NCI-H526 (cell line): Measurements from ENCODE around the gene FCN1.
A peak's percentile ranks its signal among the peaks of the same experiment; 100 is the strongest.

Experiments used
- DNase-seq, 2 experiments: peaks; one replicate each; lab custom pipeline; 2025; lab: John Stamatoyannopoulos, UW

FCN1 gene

DNA sequence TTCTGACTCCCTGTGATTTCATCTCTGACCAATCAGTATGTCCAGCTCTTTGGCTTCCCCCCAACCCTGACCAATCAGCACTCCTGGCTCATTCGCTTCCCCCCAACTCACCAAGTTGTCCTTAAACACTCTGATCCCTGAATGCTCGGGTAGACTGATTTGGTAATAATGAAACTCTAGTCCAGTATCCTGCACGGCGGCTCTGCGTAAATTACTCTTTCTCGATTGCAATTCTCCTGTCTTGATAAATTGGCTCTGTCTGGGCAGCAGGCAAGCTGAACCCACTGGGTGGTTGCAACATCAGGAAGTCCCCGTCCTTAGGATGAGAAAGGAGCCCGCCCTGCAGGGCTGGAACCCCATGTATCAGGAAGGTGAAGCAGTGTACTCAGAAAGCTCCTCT is 26.7 kb downstream of the FCN1 start:
- no peak for DNase-seq

DNA sequence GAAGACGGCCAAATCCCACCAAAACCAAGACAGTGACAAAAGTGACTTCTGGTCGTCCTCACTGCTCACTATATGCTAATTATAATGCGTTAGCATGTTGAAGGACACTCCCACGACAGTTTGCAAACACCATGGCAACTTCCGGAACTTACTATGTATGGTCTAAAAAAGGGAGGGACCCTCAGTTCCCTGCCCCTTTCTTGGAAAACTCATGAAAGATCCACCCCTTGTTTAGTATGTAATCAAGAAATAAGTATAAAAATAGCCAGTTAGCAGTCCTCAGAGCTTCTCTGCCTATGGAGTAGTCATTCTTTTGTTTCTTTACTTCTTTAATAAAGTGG is 27.6 kb downstream of the FCN1 start:
- DNase-seq = no peak

GRCh38 chr9:134889386-134890154 is 28.1 kb downstream of the FCN1 start:
- peak in 1 of 2 experiments; percentile 40 for DNase-seq

DNA sequence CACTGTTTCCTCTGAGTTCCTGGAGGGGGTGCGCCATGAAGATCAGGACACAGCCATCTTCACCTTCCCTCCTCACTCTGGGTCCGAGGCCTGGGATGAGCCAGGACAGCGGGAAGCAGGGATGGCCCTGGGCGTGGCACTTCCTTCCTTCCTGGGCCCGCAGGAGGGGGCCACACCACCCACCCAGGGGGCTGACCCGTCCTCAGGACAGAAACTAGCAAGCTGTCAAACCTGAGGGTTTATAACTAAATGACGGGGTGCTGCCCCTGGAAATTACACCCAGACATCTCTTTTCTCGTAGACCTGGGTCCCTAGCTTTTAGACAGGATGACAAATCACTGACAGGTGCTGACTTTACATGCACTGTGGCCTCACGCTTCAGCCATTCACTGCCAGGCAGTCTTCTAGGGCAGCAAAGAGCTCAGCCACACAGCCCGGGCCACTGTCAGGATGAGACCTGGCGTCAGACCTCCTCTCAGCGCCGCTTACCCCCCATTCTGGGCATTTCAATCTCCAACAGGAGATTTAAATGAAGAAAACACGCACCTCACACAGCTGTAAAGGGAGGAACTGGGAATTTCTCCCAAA is 29.0 kb downstream of the FCN1 start:
- no peak for DNase-seq

GRCh38 chr9:134887686-134888602 is 29.8 kb downstream of the FCN1 start:
- no peak for DNase-seq

DNA sequence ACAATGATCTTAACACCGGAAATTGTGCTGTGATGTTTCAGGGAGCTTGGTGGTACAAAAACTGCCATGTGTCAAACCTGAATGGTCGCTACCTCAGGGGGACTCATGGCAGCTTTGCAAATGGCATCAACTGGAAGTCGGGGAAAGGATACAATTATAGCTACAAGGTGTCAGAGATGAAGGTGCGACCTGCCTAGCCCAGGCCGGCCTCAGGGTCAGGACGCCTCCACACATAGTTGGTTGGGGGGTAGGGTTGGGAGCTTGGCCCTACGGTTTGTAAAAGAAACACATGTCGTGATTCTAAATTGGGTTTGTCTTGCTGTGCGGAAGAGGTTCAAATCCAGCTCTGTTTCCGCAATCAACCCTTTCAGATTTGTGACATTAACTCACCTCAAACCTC is 30.5 kb downstream of the FCN1 start:
- DNase-seq = no peak

GRCh38 chr9:134886413-134886913 is 31.2 kb downstream of the FCN1 start:
- no peak for DNase-seq

GRCh38 chr9:134885679-134886412 is 31.9 kb downstream of the FCN1 start:
- DNase-seq = no peak

DNA sequence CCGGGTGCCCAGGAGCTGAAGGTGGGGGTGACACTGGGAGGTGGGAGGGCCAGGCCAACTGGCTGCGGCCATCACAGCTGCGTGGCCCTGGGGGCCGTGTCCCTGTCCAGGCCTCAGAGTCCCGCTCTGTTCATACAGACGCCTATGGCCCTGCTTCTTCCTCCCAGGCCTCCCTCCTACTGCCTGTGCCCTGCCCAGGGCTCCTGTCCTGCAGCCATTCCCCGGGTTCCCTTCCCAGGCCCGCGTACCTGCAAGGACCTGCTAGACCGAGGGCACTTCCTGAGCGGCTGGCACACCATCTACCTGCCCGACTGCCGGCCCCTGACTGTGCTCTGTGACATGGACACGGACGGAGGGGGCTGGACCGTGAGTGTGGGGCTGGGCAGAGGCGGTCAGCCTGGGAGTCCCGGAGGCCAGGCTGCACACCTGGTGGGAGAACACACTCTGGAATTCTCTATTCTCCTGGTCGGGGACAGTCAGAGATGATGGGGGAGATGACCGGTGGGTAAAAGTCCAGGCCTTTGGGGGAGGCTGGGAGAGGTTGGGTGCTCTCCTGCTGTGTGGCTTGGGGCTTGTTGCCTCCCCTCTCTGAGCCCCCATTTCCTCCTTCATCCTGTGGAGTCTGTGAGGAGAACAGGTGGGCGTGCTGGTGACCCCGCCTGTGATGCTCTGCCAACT is 32.6 kb downstream of the FCN1 start:
- no peak for DNase-seq

DNA sequence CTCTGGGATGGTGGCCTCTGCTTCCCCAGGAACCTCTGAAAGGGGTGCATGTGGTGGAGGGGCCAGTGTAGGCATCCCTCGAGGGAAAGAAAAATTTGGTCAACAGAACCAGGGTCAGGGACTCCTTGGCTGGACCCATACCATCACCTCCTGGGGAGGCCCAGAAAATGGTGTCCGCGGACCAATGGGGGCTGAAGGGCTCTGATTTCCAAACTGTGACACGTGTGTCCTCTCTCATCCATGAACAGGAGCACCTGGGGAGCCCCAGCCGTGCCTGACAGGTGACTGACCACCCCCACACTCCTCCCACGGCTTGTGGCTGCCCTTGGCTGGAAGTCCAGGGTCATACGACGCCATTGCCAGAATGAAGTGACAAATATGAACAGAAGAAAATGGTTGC is 33.2 kb downstream of the FCN1 start:
- no peak for DNase-seq

- DNase-seq = no peak
These were observed 34.5 kb downstream of the FCN1 start for GRCh38 chr9:134883040-134883782.

- no peak for DNase-seq
These were observed 35.4 kb downstream of the FCN1 start for GRCh38 chr9:134882204-134882785.

DNA sequence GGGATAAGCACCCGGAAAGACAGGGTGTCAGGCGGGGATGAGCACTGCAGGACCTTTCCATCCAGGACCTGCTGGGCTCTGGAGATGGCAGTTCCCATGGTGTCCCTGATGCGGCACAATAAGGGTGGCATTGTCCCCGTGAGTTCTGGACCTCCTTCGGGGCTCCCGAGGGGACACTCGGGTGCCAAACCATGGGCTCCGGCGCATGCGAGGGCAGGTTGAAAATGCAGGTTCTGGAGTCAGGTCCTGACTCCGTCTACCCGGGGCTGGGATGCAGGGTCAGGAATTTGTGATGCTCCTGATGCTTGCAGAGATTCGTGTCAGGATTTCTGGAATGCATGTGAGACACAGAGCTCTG is 36.4 kb downstream of the FCN1 start:
- no peak for DNase-seq

DNA sequence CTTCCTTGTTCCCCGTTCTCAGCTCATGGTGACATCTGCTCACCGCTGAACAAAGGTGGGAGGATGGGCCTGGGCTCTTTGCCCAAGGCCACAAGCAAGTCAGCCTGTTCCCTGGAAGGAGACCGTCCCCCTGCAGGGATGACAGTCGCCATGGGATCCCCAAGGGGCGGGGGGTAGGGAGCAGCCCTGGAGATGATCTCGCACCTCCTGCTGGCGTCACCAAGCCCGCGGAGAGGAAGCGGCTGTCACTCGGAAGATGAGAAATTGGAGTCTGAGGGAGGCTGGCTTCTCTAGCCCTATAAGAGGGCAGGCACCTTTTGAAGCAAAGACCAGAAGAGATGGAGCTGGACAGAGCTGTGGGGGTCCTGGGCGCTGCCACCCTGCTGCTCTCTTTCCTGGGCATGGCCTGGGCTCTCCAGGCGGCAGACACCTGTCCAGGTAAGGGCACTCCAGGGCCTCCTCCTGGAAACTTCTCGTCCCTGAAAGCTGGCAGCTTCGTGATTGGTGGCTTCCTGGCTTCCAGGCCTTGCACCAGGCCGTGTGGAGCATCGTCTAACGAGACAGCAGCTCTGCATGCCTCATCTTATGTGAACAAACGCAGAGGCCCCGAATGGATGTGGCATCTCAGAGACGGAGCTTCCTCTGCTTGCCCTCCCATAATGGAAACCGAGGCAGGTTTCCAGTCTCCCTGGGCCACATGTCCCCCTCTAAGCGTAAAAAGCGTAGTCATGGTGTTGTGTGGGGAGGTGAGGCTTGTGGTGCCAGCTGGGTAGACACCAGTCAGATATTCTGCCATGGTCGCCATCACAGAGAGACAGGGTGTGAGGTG is 37.0 kb downstream of the FCN1 start, which contains the start of gene FCN2:
TSS of gene FCN2 (plus strand) at position 327 of the 829 bp plus-strand sequence. CDS start at position 339, 12 bp downstream.
- no peak for DNase-seq

- DNase-seq = no peak
These were observed 37.8 kb downstream of the FCN1 start for GRCh38 chr9:134879664-134880483.

DNA sequence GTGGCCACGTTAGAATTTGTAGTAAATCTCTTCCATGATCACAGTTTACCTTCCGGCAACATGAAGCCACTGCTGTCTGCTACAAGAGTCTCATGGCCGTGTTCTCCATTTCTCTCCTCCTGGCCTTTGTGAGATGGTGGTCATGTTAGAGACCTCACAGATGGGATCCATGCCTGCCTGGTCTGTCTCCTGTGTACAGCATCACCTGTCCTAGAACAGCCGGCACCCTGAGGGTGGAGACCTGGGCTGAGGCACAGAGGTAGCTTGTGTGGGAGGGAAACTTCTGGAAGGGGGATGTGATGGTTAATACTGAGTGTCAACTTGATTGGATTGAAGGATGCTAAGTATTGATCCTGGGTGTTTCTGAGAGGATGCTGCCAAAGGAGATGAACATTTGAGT is 40.2 kb downstream of the FCN1 start:
- no peak for DNase-seq

DNA sequence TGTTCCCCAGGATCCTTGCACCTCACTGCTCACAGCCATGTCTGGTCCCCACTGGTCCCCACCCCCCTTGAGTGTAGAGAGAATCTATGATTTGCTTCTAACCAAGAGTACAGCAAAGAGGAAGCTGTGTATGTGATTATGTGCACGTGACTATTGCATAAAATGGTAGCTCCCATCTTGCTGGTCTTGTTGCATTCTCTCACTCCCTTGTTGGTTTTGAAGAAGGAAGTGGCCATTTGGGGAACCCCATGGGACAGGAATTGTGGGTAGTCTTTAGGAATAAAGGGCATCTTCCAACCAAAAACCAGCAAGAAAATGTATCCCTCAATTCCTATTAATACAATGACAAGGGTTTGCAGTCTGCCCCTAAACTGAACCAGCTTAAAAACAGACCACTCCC is 42.3 kb downstream of the FCN1 start:
- no peak for DNase-seq

GRCh38 chr9:134872482-134873231 is 45.1 kb downstream of the FCN1 start:
- DNase-seq = no peak
